HepG2 (cell line): Measurements from ENCODE around the gene TACO1. TPM values are rescaled to one million over a fixed set of nuclear protein-coding genes. Genes with fewer than 3 reads are reported as not detected.

Experiments
- ATAC-seq: fragments of 200-7000 bp; cut with Tn5 transposase; 3 replicates; pipeline ENCODE4 v1.9.1; 2020; ENCODE audit warnings: mild to moderate bottlenecking, moderate library complexity
- BruUV-seq: library from RNA; stranded (reverse); fragments of 400-500 nt; replicated peaks from 2 replicates; lab custom pipeline; 2021; lab: Mats Ljungman, UMichigan
- CTCF ChIA-PET: fragments of 300-600 bp; formaldehyde crosslinking; extraction: SDS; loops from one replicate; lab custom pipeline; 2021; ENCODE audit warnings: low total read pairs, inconsistent platforms, low intra/inter-chr PET ratio; lab: Yijun Ruan, JAX
- POLR2A ChIA-PET: fragments of 350-600 bp; sonication (Branson Sonifier 250); formaldehyde crosslinking; loops from one replicate; lab custom pipeline; 2020; ENCODE audit warnings: antibody characterized with exemption, inconsistent platforms; lab: Yijun Ruan, JAX
- DNase-seq: peaks from one replicate; pipeline ENCODE4 v3.0.0-alpha.2; 2015; ENCODE audit warnings: low spot score
- FAIRE-seq: peaks from 3 replicates; lab custom pipeline; 2011; peaks lifted over from hg19 to GRCh38; lab: Jason Lieb, UNC
- H2AFZ ChIP-seq: one replicate; pipeline ENCODE4 v1.6.1; 2011; ENCODE audit warnings: low read length, inconsistent platforms
- H3K27ac ChIP-seq: fragments of 300-600 bp; 3 replicates; pipeline ENCODE4 v1.8.0; 2011; ENCODE audit warnings: mixed run types, mild to moderate bottlenecking, mixed read lengths, low read length, inconsistent platforms; ENCODE audit not compliant: insufficient read depth; ENCODE audit errors: extremely low read length
- H3K27me3 ChIP-seq, 2 experiments: fragments of 200-600 bp in 1 of 2; 2 replicates in 1 of 2; 3 replicates in 1 of 2; pipeline versions ENCODE4 v1.6.0 to v1.8.0; 2011; ENCODE audit warnings: low read length in 2 of 2, mild to moderate bottlenecking in 2 of 2, moderate library complexity in 2 of 2, inconsistent platforms in 1 of 2; ENCODE audit not compliant: insufficient read depth in 2 of 2, control insufficient read depth in 1 of 2
- H3K36me3 ChIP-seq, 2 experiments: fragments of 200-600 bp in 1 of 2; replicated peaks in 1 of 2; 2 replicates in 1 of 2; 3 replicates in 1 of 2; pipeline versions ENCODE4 v1.5.1 to v1.8.0; 2011; ENCODE audit warnings: low read length in 2 of 2, inconsistent platforms in 1 of 2; ENCODE audit not compliant: insufficient read depth in 2 of 2, control insufficient read depth in 1 of 2
- H3K4me1 ChIP-seq: 2 replicates; pipeline ENCODE4 v1.5.1; 2012; ENCODE audit warnings: low read length, inconsistent platforms; ENCODE audit not compliant: insufficient read depth
- H3K4me2 ChIP-seq: 2 replicates; pipeline ENCODE4 v1.6.0; 2011; ENCODE audit warnings: low read depth, low read length, inconsistent platforms
- H3K4me3 ChIP-seq, 3 experiments: fragments of 200-600 bp in 1 of 3; sonication (generic), shearing (Covaris generic) in 1 of 3; replicated peaks in 1 of 3; 2 replicates each; pipeline ENCODE4 v1.5.1; 2011 to 2016; ENCODE audit warnings: low read length in 3 of 3, inconsistent platforms in 2 of 3, low read depth in 2 of 3, mild to moderate bottlenecking in 2 of 3, control low read depth in 1 of 3, mixed read lengths in 1 of 3; ENCODE audit not compliant: insufficient read depth in 1 of 3
- H3K79me2 ChIP-seq: one replicate; pipeline ENCODE4 v1.6.1; 2011; ENCODE audit warnings: low read length, inconsistent platforms; ENCODE audit not compliant: insufficient read depth
- H3K9ac ChIP-seq: 2 replicates; pipeline ENCODE4 v1.6.0; 2011; ENCODE audit warnings: mild to moderate bottlenecking, low read depth, low read length, inconsistent platforms; ENCODE audit not compliant: insufficient read depth
- H3K9me3 ChIP-seq: 2 replicates; pipeline ENCODE4 v1.5.1; 2012; ENCODE audit warnings: mild to moderate bottlenecking, low read length
- H4K20me1 ChIP-seq: 2 replicates; pipeline ENCODE4 v1.6.0; 2011; ENCODE audit warnings: inconsistent platforms, mild to moderate bottlenecking, low read length, moderate library complexity; ENCODE audit not compliant: insufficient read depth
- HNF4A ChIP-seq: sonication (generic); formaldehyde crosslinking; IDR thresholded peaks from 2 replicates; pipeline ENCODE4 v1.4.0; 2020; ENCODE audit warnings: missing genetic modification reagents
- KAT7 ChIP-seq: IDR thresholded peaks from 2 replicates; pipeline ENCODE4 v1.6.1; 2018; ENCODE audit warnings: borderline replicate concordance, missing compliant biosample characterization
- PCBP2 ChIP-seq: fragments of 200-400 bp; formaldehyde crosslinking; optimal IDR thresholded peaks from 2 replicates; pipeline ENCODE3; 2018; ENCODE audit warnings: low read length, low read depth; ENCODE audit not compliant: poor library complexity, severe bottlenecking
- POLR2A ChIP-seq, 2 experiments: IDR thresholded peaks; 2 replicates each; pipeline ENCODE4 v1.6.1; 2011; ENCODE audit warnings: low read depth in 2 of 2, low read length in 2 of 2, mild to moderate bottlenecking in 1 of 2, moderate library complexity in 1 of 2; ENCODE audit not compliant: insufficient read depth in 1 of 2
- SCMH1 ChIP-seq: sonication (generic); formaldehyde crosslinking; IDR thresholded peaks from 2 replicates; pipeline ENCODE4 v1.9.0; 2021; ENCODE audit warnings: missing genetic modification reagents, mild to moderate bottlenecking, borderline replicate concordance
- ZNF569 ChIP-seq: sonication (generic); formaldehyde crosslinking; IDR thresholded peaks from 2 replicates; pipeline ENCODE4 v1.5.0; 2020; ENCODE audit warnings: mild to moderate bottlenecking, missing genetic modification reagents, moderate library complexity, borderline replicate concordance
- ZNF672 ChIP-seq: sonication (generic); formaldehyde crosslinking; IDR thresholded peaks from 2 replicates; pipeline ENCODE4 v1.8.1; 2022; ENCODE audit warnings: missing genetic modification reagents
- in situ Hi-C: cut with HindIII; loops from 2 replicates; pipeline ENCODE4 v1.10.0; 2017; ENCODE audit warnings: low pct_unique_long_range_greater_than_20kb; ENCODE audit not compliant: extremely low pct_ligation_motif_present
- intact Hi-C: fragments of 100-400 bp; cut with micrococcal nuclease; formaldehyde crosslinking; loops from one replicate; pipeline ENCODE4 v1.10.0; 2022; ENCODE audit not compliant: unreplicated experiment
- polyA plus RNA-seq, 8 experiments: library from polyadenylated mRNA; depleted of rRNA in 3 of 8; stranded (reverse) in 7 of 8; unstranded in 1 of 8; fragments of >200 nt; fragmentation: Illumina TruSeq in 4 of 8; extraction: Trizol in 4 of 8; gene quantifications; 2 replicates each; pipeline versions ENCODE4 v1.2.1 to v1.2.3, GENCODE V29; 2011 to 2016; ENCODE audit warnings: low read depth in 4 of 8, missing spikeins in 1 of 8, mixed read lengths in 1 of 8; ENCODE audit not compliant: insufficient read depth in 1 of 8
- total RNA-seq, 5 experiments: library from RNA; depleted of rRNA; stranded (reverse); fragments of >200 nt; fragmentation: Illumina TruSeq; extraction: Trizol; gene quantifications; 2 replicates each; pipeline ENCODE4 v1.2.3, GENCODE V29; 2016; ENCODE audit warnings: low read depth in 1 of 5
- TF ChIP-seq, protein P1 (sequence below): sonication (generic); formaldehyde crosslinking; IDR thresholded peaks from 2 replicates; pipeline ENCODE4 v1.4.0; 2020; ENCODE audit warnings: missing genetic modification reagents, borderline replicate concordance
- TF ChIP-seq, protein P2 (sequence below): sonication (generic); formaldehyde crosslinking; IDR thresholded peaks from 2 replicates; pipeline ENCODE4 v1.4.0; 2020; ENCODE audit warnings: missing genetic modification reagents
- TF ChIP-seq, protein P3 (sequence below): IDR thresholded peaks from 2 replicates; pipeline ENCODE4 v1.6.1; 2016; ENCODE audit warnings: missing biosample characterization, missing genetic modification reagents, low read depth

TACO1 gene
- total and polyA plus RNA-seq, 2 of the 13 experiments (the other 11 are each of a cell fraction or from before 2014, with no cell fraction given) = 34.7 to 53.6 TPM

DNA sequence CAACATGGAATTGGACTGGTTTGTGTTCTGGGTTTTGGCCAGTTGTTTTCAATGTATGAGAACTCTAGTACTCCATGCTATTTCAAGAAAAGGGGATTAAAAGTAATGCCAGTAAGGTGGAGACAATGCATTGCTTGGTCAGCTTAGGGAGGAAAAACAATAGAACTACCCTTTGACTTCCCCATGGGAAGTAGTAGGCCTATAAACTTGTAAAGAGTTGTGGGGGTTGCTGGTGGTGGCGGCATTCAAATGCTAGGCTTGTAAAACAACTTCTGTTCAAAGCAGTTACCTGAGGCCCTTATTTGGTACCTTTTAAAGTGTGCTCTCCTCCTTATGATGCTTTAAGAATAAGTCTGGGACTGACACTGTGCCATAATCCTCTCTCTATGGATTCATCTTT lies 30.9 kb downstream of the TACO1 start (continued):
- TF ChIP-seq, protein P1, sequence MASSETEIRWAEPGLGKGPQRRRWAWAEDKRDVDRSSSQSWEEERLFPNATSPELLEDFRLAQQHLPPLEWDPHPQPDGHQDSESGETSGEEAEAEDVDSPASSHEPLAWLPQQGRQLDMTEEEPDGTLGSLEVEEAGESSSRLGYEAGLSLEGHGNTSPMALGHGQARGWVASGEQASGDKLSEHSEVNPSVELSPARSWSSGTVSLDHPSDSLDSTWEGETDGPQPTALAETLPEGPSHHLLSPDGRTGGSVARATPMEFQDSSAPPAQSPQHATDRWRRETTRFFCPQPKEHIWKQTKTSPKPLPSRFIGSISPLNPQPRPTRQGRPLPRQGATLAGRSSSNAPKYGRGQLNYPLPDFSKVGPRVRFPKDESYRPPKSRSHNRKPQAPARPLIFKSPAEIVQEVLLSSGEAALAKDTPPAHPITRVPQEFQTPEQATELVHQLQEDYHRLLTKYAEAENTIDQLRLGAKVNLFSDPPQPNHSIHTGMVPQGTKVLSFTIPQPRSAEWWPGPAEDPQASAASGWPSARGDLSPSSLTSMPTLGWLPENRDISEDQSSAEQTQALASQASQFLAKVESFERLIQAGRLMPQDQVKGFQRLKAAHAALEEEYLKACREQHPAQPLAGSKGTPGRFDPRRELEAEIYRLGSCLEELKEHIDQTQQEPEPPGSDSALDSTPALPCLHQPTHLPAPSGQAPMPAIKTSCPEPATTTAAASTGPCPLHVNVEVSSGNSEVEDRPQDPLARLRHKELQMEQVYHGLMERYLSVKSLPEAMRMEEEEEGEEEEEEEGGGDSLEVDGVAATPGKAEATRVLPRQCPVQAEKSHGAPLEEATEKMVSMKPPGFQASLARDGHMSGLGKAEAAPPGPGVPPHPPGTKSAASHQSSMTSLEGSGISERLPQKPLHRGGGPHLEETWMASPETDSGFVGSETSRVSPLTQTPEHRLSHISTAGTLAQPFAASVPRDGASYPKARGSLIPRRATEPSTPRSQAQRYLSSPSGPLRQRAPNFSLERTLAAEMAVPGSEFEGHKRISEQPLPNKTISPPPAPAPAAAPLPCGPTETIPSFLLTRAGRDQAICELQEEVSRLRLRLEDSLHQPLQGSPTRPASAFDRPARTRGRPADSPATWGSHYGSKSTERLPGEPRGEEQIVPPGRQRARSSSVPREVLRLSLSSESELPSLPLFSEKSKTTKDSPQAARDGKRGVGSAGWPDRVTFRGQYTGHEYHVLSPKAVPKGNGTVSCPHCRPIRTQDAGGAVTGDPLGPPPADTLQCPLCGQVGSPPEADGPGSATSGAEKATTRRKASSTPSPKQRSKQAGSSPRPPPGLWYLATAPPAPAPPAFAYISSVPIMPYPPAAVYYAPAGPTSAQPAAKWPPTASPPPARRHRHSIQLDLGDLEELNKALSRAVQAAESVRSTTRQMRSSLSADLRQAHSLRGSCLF (CRISPR knock-in tag) = no peak
- TF ChIP-seq ZNF569 (CRISPR knock-in tag) (no peak), HNF4A (no peak)
- TF ChIP-seq, all 625 proteins: peak for 0

DNA sequence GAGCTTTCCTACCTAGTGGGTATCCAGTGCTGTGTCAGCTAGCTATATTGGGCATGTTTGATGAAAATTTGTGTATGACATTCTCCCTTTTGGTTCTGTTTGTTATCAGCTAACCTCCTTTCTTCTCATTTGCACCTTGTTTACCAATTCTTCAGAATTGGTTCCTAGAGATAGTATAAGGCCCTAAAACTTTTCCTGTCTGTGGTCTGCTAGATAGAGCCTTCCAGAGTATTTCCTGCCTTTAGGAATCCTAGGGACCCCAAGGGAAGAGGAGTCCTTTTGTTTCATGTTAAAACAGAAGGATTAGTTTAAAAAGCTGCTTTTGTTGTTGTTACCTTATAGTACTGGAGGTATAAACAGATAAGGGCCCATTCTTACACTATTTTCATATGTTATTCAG lies 33.0 kb downstream of the TACO1 start:
- no peak overlapping the region for H3K27ac ChIP-seq
- in situ Hi-C loops (no loop called here), intact Hi-C loops (no loop called here)
- H3K27me3 ChIP-seq = no peaks in the 10 kb centered on the region
- ChIA-PET CTCF (no interaction called here), POLR2A (interaction anchor here (2.3 kb wide), 1 partner anchor 12 kb away, joined by 6 read pairs; the partner anchor contains the start of gene MAP3K3)
- ATAC-seq = no peak
- H3K79me2 ChIP-seq = no peaks in the 10 kb centered on the region
- H4K20me1 ChIP-seq = no peaks in the 10 kb centered on the region
- no peak overlapping the region for H3K9ac ChIP-seq
- no peak overlapping the region for H3K4me2 ChIP-seq
- H3K4me3 ChIP-seq = no peak overlapping the region
- FAIRE-seq = no peak
- no peak overlapping the region for H2AFZ ChIP-seq
- H3K9me3 ChIP-seq = no peaks in the 10 kb centered on the region
- no TSS peak for BruUV-seq
- peaks cover 11 to 42% of the 10 kb centered on the region in 2 experiments for H3K36me3 ChIP-seq
- DNase-seq = no peak
- H3K4me1 ChIP-seq = peaks cover 6% of the 10 kb centered on the region
- TF ChIP-seq, protein P2, sequence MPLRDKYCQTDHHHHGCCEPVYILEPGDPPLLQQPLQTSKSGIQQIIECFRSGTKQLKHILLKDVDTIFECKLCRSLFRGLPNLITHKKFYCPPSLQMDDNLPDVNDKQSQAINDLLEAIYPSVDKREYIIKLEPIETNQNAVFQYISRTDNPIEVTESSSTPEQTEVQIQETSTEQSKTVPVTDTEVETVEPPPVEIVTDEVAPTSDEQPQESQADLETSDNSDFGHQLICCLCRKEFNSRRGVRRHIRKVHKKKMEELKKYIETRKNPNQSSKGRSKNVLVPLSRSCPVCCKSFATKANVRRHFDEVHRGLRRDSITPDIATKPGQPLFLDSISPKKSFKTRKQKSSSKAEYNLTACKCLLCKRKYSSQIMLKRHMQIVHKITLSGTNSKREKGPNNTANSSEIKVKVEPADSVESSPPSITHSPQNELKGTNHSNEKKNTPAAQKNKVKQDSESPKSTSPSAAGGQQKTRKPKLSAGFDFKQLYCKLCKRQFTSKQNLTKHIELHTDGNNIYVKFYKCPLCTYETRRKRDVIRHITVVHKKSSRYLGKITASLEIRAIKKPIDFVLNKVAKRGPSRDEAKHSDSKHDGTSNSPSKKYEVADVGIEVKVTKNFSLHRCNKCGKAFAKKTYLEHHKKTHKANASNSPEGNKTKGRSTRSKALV (CRISPR knock-in tag) = no peak
- TF ChIP-seq, protein P3, sequence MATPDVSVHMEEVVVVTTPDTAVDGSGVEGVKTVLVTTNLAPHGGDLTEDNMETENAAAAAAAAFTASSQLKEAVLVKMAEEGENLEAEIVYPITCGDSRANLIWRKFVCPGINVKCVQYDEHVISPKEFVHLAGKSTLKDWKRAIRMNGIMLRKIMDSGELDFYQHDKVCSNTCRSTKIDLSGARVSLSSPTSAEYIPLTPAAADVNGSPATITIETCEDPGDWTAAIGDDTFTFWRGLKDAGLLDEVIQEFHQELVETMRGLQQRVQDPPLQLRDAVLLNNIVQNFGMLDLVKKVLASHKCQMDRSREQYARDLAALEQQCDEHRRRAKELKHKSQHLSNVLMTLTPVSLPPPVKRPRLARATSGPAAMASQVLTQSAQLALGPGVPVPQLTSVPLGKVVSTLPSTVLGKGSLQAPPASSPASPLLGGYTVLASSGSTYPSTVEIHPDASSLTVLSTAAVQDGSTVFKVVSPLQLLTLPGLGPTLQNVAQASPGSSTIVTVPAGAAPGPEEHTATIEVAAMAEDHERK (CRISPR knock-in tag) = no peak
- TF ChIP-seq PCBP2 (no peak), ZNF672 (CRISPR knock-in tag) (no peak), POLR2A (IDR thresholded peaks at IDR 0.05; ENCODE audit: insufficient read depth in 1 of 2, low read depth in 2 of 2, low read length in 2 of 2) (no peak), SCMH1 (CRISPR knock-in tag) (no peak), KAT7 (CRISPR knock-in tag) (no peak)
